ENCODE data around the gene DLG2.
"Not testable (repeated sequence)": the region's sequence is repeated elsewhere in the genome, so short reads cannot be mapped to it uniquely, and the experiment has no call there.

DLG2 gene

GRCh38 chr11:84886344-84886743, 740.8 kb downstream of the DLG2 start:
- DNase-seq, result no peak

- DNase-seq, result no peak
Measured at GRCh38 chr11:84884836-84885235, 742.3 kb downstream of the DLG2 start.

GRCh38 chr11:84882056-84882455, 745.1 kb downstream of the DLG2 start:
- no peak for DNase-seq

GRCh38 chr11:84871116-84871515, 756.0 kb downstream of the DLG2 start:
- DNase-seq, result no peak

GRCh38 chr11:84870486-84870885, 756.7 kb downstream of the DLG2 start:
- no peak for DNase-seq

GRCh38 chr11:84866922-84867321, 760.2 kb downstream of the DLG2 start:
- no peak for DNase-seq

- no peak for DNase-seq
Measured at GRCh38 chr11:84865791-84866535, 761.2 kb downstream of the DLG2 start.

- no peak for DNase-seq
Measured at GRCh38 chr11:84865257-84865656, 761.9 kb downstream of the DLG2 start.

GRCh38 chr11:84857746-84858145, 769.4 kb downstream of the DLG2 start:
- no peak for DNase-seq

GRCh38 chr11:84855508-84856245, 771.5 kb downstream of the DLG2 start:
- DNase-seq, result no peak

GRCh38 chr11:84854498-84854880, 772.7 kb downstream of the DLG2 start:
- no peak for DNase-seq

- no peak for DNase-seq
Measured at GRCh38 chr11:84853841-84854497, 773.2 kb downstream of the DLG2 start.

- DNase-seq, result no peak
Measured at GRCh38 chr11:84847842-84848241, 779.3 kb downstream of the DLG2 start.

- DNase-seq, result not testable (repeated sequence)
Measured at GRCh38 chr11:84840201-84840600, 786.9 kb downstream of the DLG2 start.

- no peak for DNase-seq
Measured at GRCh38 chr11:84837402-84838069, 789.6 kb downstream of the DLG2 start.

- no peak for DNase-seq
Measured at GRCh38 chr11:84836371-84836770, 790.8 kb downstream of the DLG2 start.

GRCh38 chr11:84833488-84834088, 793.6 kb downstream of the DLG2 start:
- DNase-seq, result no peak

- no peak for DNase-seq
Measured at GRCh38 chr11:84830372-84830771, 796.8 kb downstream of the DLG2 start.

- DNase-seq, result no peak
Measured at GRCh38 chr11:84829162-84829561, 798.0 kb downstream of the DLG2 start.

- DNase-seq, result no peak
Measured at GRCh38 chr11:84828616-84829015, 798.5 kb downstream of the DLG2 start.

- DNase-seq, result no peak
Measured at GRCh38 chr11:84825106-84825660, 802.0 kb downstream of the DLG2 start.

GRCh38 chr11:84824624-84825023, 802.5 kb downstream of the DLG2 start:
- DNase-seq, result no peak

GRCh38 chr11:84819537-84819936, 807.6 kb downstream of the DLG2 start:
- DNase-seq, result no peak
